Activated T-helper 17 cell treated with anti-CD3 and anti-CD28 coated beads, Interleukin-2, amount 50 U/mL, for 72 hours (primary cell): ENCODE data around the gene WRAP73. TPM values are rescaled to one million over a fixed set of nuclear protein-coding genes. Genes with fewer than 3 reads are reported as not detected.

Experiments used
- total RNA-seq, 2 donors: library from RNA; stranded (reverse); gene quantifications; one replicate each; pipeline ENCODE4 v1.2.3, GENCODE V29; 2022

The WRAP73 gene
- total RNA-seq, 2 donors from 2014 or later, result 14.4 to 27.7 TPM

Other genes starting within 250 kb of the WRAP73 start
- under 1 TPM in 1 of 2 donors, not detected in 1; 0.16 TPM for gene ARHGEF16, start 195.4 kb downstream of the WRAP73 start, total RNA-seq
- gene MEGF6, start 38.6 kb downstream of the WRAP73 start, total RNA-seq, result 1 to 10 TPM; 5.0 to 9.7 TPM
- 10 to 100 TPM in 1 of 2 donors, 1 to 10 TPM in 1; 8.9 to 10.4 TPM for gene TPRG1L, start 25.1 kb downstream of the WRAP73 start, total RNA-seq
- 1 to 10 TPM in 1 of 2 donors, under 1 TPM in 1; 0.95 to 1.1 TPM for gene TP73, start 2.4 kb upstream of the WRAP73 start, total RNA-seq
- not detected for gene CCDC27, start 102.3 kb upstream of the WRAP73 start, total RNA-seq
- gene SMIM1, start 122.6 kb upstream of the WRAP73 start, total RNA-seq, result 1 to 10 TPM; 1.5 to 2.8 TPM
- gene LRRC47, start 146.4 kb upstream of the WRAP73 start, total RNA-seq, result 10 to 100 TPM; 26.4 to 35.9 TPM
- gene CEP104, start 207.1 kb upstream of the WRAP73 start, total RNA-seq, result 10 to 100 TPM; 17.8 to 39.4 TPM
- gene DFFB, start 207.4 kb upstream of the WRAP73 start, total RNA-seq, result 10 to 100 TPM; 13.0 to 18.5 TPM